Hepatocyte (in vitro differentiated cells): ENCODE results near the gene GSN.

Experiments used
- CTCF ChIP-seq: fragments of 200-600 bp; sonication (generic); IDR thresholded peaks from 2 replicates; pipeline ENCODE4 v1.5.1; 2016; ENCODE audit warnings: antibody characterized with exemption, mild to moderate bottlenecking; ENCODE audit not compliant: poor library complexity
- EZH2 ChIP-seq: fragments of 200-600 bp; sonication (generic); IDR thresholded peaks from 2 replicates; pipeline ENCODE4 v1.6.1; 2016; ENCODE audit warnings: antibody characterized with exemption, mild to moderate bottlenecking, borderline replicate concordance
- EZH2phosphoT487 ChIP-seq: fragments of 200-600 bp; sonication (generic); IDR thresholded peaks from one replicate; pipeline ENCODE4 v1.6.1; 2018; ENCODE audit warnings: antibody characterized with exemption, mild to moderate bottlenecking, low read depth, moderate library complexity; ENCODE audit not compliant: unreplicated experiment, severe bottlenecking

GRCh38 chr9:121279776-121280388 is 11.9 kb downstream of the GSN start:
- TF ChIP-seq CTCF (no peak), EZH2phosphoT487 (no peak), EZH2 (no peak)
